ENCODE measurements around the gene CTDSPL2. TPM values are rescaled to one million over a fixed set of nuclear protein-coding genes. Genes with fewer than 3 reads are reported as not detected.

The CTDSPL2 gene
- total and polyA plus RNA-seq, 2 donors from 2014 or later: 4.2 to 37.8 TPM

- Histone ChIP-seq H3K27ac (ENCODE audit: low read depth in 2 of 2, low read length in 2 of 2) (no peak overlapping the region), H3K9ac (ENCODE audit: low read length in 3 of 3) (no peak overlapping the region), H3K9me3 (ENCODE audit: control insufficient read depth in 2 of 3, insufficient read depth in 1 of 3, low read length in 3 of 3) (no peaks in the 10 kb centered on the region), H3K4me1 (ENCODE audit: control insufficient read depth in 2 of 3, insufficient read depth in 2 of 3, low read depth in 1 of 3, low read length in 3 of 3) (peaks cover 0 to 4% (median 0%) of the 10 kb centered on the region in 3 donors), H3K27me3 (ENCODE audit: control insufficient read depth, insufficient read depth, low read length) (no peaks in the 10 kb centered on the region), H3K36me3 (ENCODE audit: control insufficient read depth in 2 of 3, insufficient read depth in 3 of 3, low read length in 3 of 3) (peaks cover 0 to 5% (median 2%) of the 10 kb centered on the region in 3 donors), H3K4me3 (ENCODE audit: low read length in 3 of 3) (no peak overlapping the region)
- peak in 1 of 5 donors; percentile 33 for DNase-seq
- TF ChIP-seq CTCF (IDR thresholded peaks at IDR 0.05; ENCODE audit: borderline replicate concordance, extremely low read depth, insufficient read depth): no peak
- FAIRE-seq: no peak
- intact Hi-C loops (cut with DNase I): no loop called here
Measured at GRCh38 chr15:44458429-44458828, 31.0 kb downstream of the CTDSPL2 start.

- Histone ChIP-seq H3K9me3 (ENCODE audit: control insufficient read depth in 2 of 3, insufficient read depth in 1 of 3, low read length in 3 of 3) (no peaks in the 10 kb centered on the region), H3K4me3 (ENCODE audit: low read length in 3 of 3) (no peak overlapping the region), H3K27me3 (ENCODE audit: control insufficient read depth, insufficient read depth, low read length) (no peaks in the 10 kb centered on the region), H3K4me1 (ENCODE audit: control insufficient read depth in 2 of 3, insufficient read depth in 2 of 3, low read depth in 1 of 3, low read length in 3 of 3) (no peaks in the 10 kb centered on the region), H3K9ac (ENCODE audit: low read length in 3 of 3) (no peak overlapping the region), H3K36me3 (ENCODE audit: control insufficient read depth in 2 of 3, insufficient read depth in 3 of 3, low read length in 3 of 3) (peaks cover 0 to 8% (median 3%) of the 10 kb centered on the region in 3 donors), H3K27ac (ENCODE audit: low read depth in 2 of 2, low read length in 2 of 2) (no peak overlapping the region)
- DNase-seq (no peak), FAIRE-seq (no peak)
- TF ChIP-seq CTCF (IDR thresholded peaks at IDR 0.05; ENCODE audit: borderline replicate concordance, extremely low read depth, insufficient read depth): no peak
- intact Hi-C loops (cut with DNase I): no loop called here
Measured at GRCh38 chr15:44468709-44469385, 41.4 kb downstream of the CTDSPL2 start.

- DNase-seq: no peak
Measured at GRCh38 chr15:44471885-44472455, 44.5 kb downstream of the CTDSPL2 start.

More at GRCh38 chr15:44471885-44472455, 44.5 kb downstream of the CTDSPL2 start:
- Histone ChIP-seq H3K27me3 (ENCODE audit: control insufficient read depth, insufficient read depth, low read length) (no peaks in the 10 kb centered on the region), H3K27ac (ENCODE audit: low read depth in 2 of 2, low read length in 2 of 2) (no peak overlapping the region), H3K4me3 (ENCODE audit: low read length in 3 of 3) (no peak overlapping the region), H3K9me3 (ENCODE audit: control insufficient read depth in 2 of 3, insufficient read depth in 1 of 3, low read length in 3 of 3) (no peaks in the 10 kb centered on the region), H3K9ac (ENCODE audit: low read length in 3 of 3) (no peak overlapping the region), H3K36me3 (ENCODE audit: control insufficient read depth in 2 of 3, insufficient read depth in 3 of 3, low read length in 3 of 3) (peaks cover 0 to 8% (median 0%) of the 10 kb centered on the region in 3 donors), H3K4me1 (ENCODE audit: control insufficient read depth in 2 of 3, insufficient read depth in 2 of 3, low read depth in 1 of 3, low read length in 3 of 3) (no peaks in the 10 kb centered on the region)
- FAIRE-seq: no peak
- TF ChIP-seq CTCF (IDR thresholded peaks at IDR 0.05; ENCODE audit: borderline replicate concordance, extremely low read depth, insufficient read depth): no peak
- intact Hi-C loops (cut with DNase I): no loop called here

All from kidney (tissue), 14 donors.